HepG2 (cell line): ENCODE data around the gene DUS1L. TPM values are rescaled to one million over a fixed set of nuclear protein-coding genes. Genes with fewer than 3 reads are reported as not detected.

ENCODE experiments used
- ATAC-seq: fragments of 200-7000 bp; cut with Tn5 transposase; 3 replicates; pipeline ENCODE4 v1.9.1; 2020; ENCODE audit warnings: mild to moderate bottlenecking, moderate library complexity
- BruUV-seq: library from RNA; stranded (reverse); fragments of 400-500 nt; replicated peaks from 2 replicates; lab custom pipeline; 2021; lab: Mats Ljungman, UMichigan
- CTCF ChIA-PET: fragments of 300-600 bp; formaldehyde crosslinking; extraction: SDS; loops from one replicate; lab custom pipeline; 2021; ENCODE audit warnings: low total read pairs, inconsistent platforms, low intra/inter-chr PET ratio; lab: Yijun Ruan, JAX
- POLR2A ChIA-PET: fragments of 350-600 bp; sonication (Branson Sonifier 250); formaldehyde crosslinking; loops from one replicate; lab custom pipeline; 2020; ENCODE audit warnings: antibody characterized with exemption, inconsistent platforms; lab: Yijun Ruan, JAX
- DNase-seq: peaks from one replicate; pipeline ENCODE4 v3.0.0-alpha.2; 2015; ENCODE audit warnings: low spot score
- FAIRE-seq: peaks from 3 replicates; lab custom pipeline; 2011; peaks lifted over from hg19 to GRCh38; lab: Jason Lieb, UNC
- H2AFZ ChIP-seq: one replicate; pipeline ENCODE4 v1.6.1; 2011; ENCODE audit warnings: low read length, inconsistent platforms
- H3K27ac ChIP-seq: fragments of 300-600 bp; 3 replicates; pipeline ENCODE4 v1.8.0; 2011; ENCODE audit warnings: mixed run types, mild to moderate bottlenecking, mixed read lengths, low read length, inconsistent platforms; ENCODE audit not compliant: insufficient read depth; ENCODE audit errors: extremely low read length
- H3K27me3 ChIP-seq, 2 experiments: fragments of 200-600 bp in 1 of 2; 2 replicates in 1 of 2; 3 replicates in 1 of 2; pipeline versions ENCODE4 v1.6.0 to v1.8.0; 2011; ENCODE audit warnings: low read length in 2 of 2, mild to moderate bottlenecking in 2 of 2, moderate library complexity in 2 of 2, inconsistent platforms in 1 of 2; ENCODE audit not compliant: insufficient read depth in 2 of 2, control insufficient read depth in 1 of 2
- H3K36me3 ChIP-seq, 2 experiments: fragments of 200-600 bp in 1 of 2; replicated peaks in 1 of 2; 2 replicates in 1 of 2; 3 replicates in 1 of 2; pipeline versions ENCODE4 v1.5.1 to v1.8.0; 2011; ENCODE audit warnings: low read length in 2 of 2, inconsistent platforms in 1 of 2; ENCODE audit not compliant: insufficient read depth in 2 of 2, control insufficient read depth in 1 of 2
- H3K4me1 ChIP-seq: 2 replicates; pipeline ENCODE4 v1.5.1; 2012; ENCODE audit warnings: low read length, inconsistent platforms; ENCODE audit not compliant: insufficient read depth
- H3K4me2 ChIP-seq: 2 replicates; pipeline ENCODE4 v1.6.0; 2011; ENCODE audit warnings: low read depth, low read length, inconsistent platforms
- H3K4me3 ChIP-seq, 3 experiments: fragments of 200-600 bp in 1 of 3; sonication (generic), shearing (Covaris generic) in 1 of 3; replicated peaks in 1 of 3; 2 replicates each; pipeline ENCODE4 v1.5.1; 2011 to 2016; ENCODE audit warnings: low read length in 3 of 3, inconsistent platforms in 2 of 3, low read depth in 2 of 3, mild to moderate bottlenecking in 2 of 3, control low read depth in 1 of 3, mixed read lengths in 1 of 3; ENCODE audit not compliant: insufficient read depth in 1 of 3
- H3K79me2 ChIP-seq: one replicate; pipeline ENCODE4 v1.6.1; 2011; ENCODE audit warnings: low read length, inconsistent platforms; ENCODE audit not compliant: insufficient read depth
- H3K9ac ChIP-seq: 2 replicates; pipeline ENCODE4 v1.6.0; 2011; ENCODE audit warnings: mild to moderate bottlenecking, low read depth, low read length, inconsistent platforms; ENCODE audit not compliant: insufficient read depth
- H3K9me3 ChIP-seq: 2 replicates; pipeline ENCODE4 v1.5.1; 2012; ENCODE audit warnings: mild to moderate bottlenecking, low read length
- H4K20me1 ChIP-seq: 2 replicates; pipeline ENCODE4 v1.6.0; 2011; ENCODE audit warnings: inconsistent platforms, mild to moderate bottlenecking, low read length, moderate library complexity; ENCODE audit not compliant: insufficient read depth
- CERS6 ChIP-seq: sonication (generic); formaldehyde crosslinking; IDR thresholded peaks from 2 replicates; pipeline ENCODE4 v1.5.0; 2020; ENCODE audit warnings: missing genetic modification reagents
- GLI4 ChIP-seq: sonication (generic); formaldehyde crosslinking; IDR thresholded peaks from 2 replicates; pipeline ENCODE4 v1.5.1; 2020; ENCODE audit warnings: missing genetic modification reagents, mild to moderate bottlenecking, moderate library complexity, borderline replicate concordance
- HES4 ChIP-seq: sonication (generic); formaldehyde crosslinking; IDR thresholded peaks from 2 replicates; pipeline ENCODE4 v1.9.0; 2021; ENCODE audit warnings: mild to moderate bottlenecking, missing genetic modification reagents, borderline replicate concordance
- HMGXB3 ChIP-seq: sonication (generic); formaldehyde crosslinking; IDR thresholded peaks from 2 replicates; pipeline ENCODE4 v1.4.0; 2020; ENCODE audit warnings: missing genetic modification reagents, borderline replicate concordance
- HNRNPUL1 ChIP-seq: fragments of 200-400 bp; formaldehyde crosslinking; IDR thresholded peaks from 2 replicates; pipeline ENCODE4 v1.6.1; 2017; ENCODE audit warnings: low read depth, mild to moderate bottlenecking, low read length, moderate library complexity
- IRF1 ChIP-seq: sonication (generic); formaldehyde crosslinking; IDR thresholded peaks from 2 replicates; pipeline ENCODE4 v1.4.0; 2020; ENCODE audit warnings: low read depth, mild to moderate bottlenecking, missing genetic modification reagents
- PHF8 ChIP-seq: sonication (generic); formaldehyde crosslinking; IDR thresholded peaks from 2 replicates; pipeline ENCODE4 v1.5.0; 2020; ENCODE audit warnings: missing genetic modification reagents
- SYNCRIP ChIP-seq: fragments of 200-400 bp; formaldehyde crosslinking; IDR thresholded peaks from 2 replicates; pipeline ENCODE4 v1.6.1; 2018; ENCODE audit warnings: mild to moderate bottlenecking, low read depth, low read length; ENCODE audit not compliant: insufficient read depth
- TGIF2 ChIP-seq: IDR thresholded peaks from 2 replicates; pipeline ENCODE4 v1.6.1; 2016; ENCODE audit warnings: control low read depth, missing compliant biosample characterization
- TMF1 ChIP-seq: sonication (generic); formaldehyde crosslinking; IDR thresholded peaks from 2 replicates; pipeline ENCODE4 v1.8.1; 2022; ENCODE audit warnings: low read depth, missing genetic modification reagents
- ZNF333 ChIP-seq: sonication (generic); formaldehyde crosslinking; IDR thresholded peaks from 2 replicates; pipeline ENCODE4 v1.4.0; 2020; ENCODE audit warnings: mild to moderate bottlenecking, missing genetic modification reagents, borderline replicate concordance
- ZNF619 ChIP-seq: sonication (generic); formaldehyde crosslinking; IDR thresholded peaks from 2 replicates; pipeline ENCODE4 v1.4.0; 2020; ENCODE audit warnings: mild to moderate bottlenecking, missing genetic modification reagents
- ZNF883 ChIP-seq: sonication (generic); formaldehyde crosslinking; IDR thresholded peaks from 2 replicates; pipeline ENCODE4 v1.5.1; 2020; ENCODE audit warnings: mild to moderate bottlenecking, missing genetic modification reagents; ENCODE audit errors: not compliant biosample characterization
- WGBS: methylation state at CpG from one replicate; pipeline ENCODE4 v1.1.6; 2017; ENCODE audit warnings: low lambda C conversion rate; 5-methylcytosine and 5-hydroxymethylcytosine counted together
- in situ Hi-C: cut with HindIII; loops from 2 replicates; pipeline ENCODE4 v1.10.0; 2017; ENCODE audit warnings: low pct_unique_long_range_greater_than_20kb; ENCODE audit not compliant: extremely low pct_ligation_motif_present
- intact Hi-C: fragments of 100-400 bp; cut with micrococcal nuclease; formaldehyde crosslinking; loops from one replicate; pipeline ENCODE4 v1.10.0; 2022; ENCODE audit not compliant: unreplicated experiment
- polyA plus RNA-seq, 8 experiments: library from polyadenylated mRNA; depleted of rRNA in 3 of 8; stranded (reverse) in 7 of 8; unstranded in 1 of 8; fragments of >200 nt; fragmentation: Illumina TruSeq in 4 of 8; extraction: Trizol in 4 of 8; gene quantifications; 2 replicates each; pipeline versions ENCODE4 v1.2.1 to v1.2.3, GENCODE V29; 2011 to 2016; ENCODE audit warnings: low read depth in 4 of 8, missing spikeins in 1 of 8, mixed read lengths in 1 of 8; ENCODE audit not compliant: insufficient read depth in 1 of 8
- total RNA-seq, 5 experiments: library from RNA; depleted of rRNA; stranded (reverse); fragments of >200 nt; fragmentation: Illumina TruSeq; extraction: Trizol; gene quantifications; 2 replicates each; pipeline ENCODE4 v1.2.3, GENCODE V29; 2016; ENCODE audit warnings: low read depth in 1 of 5
- TF ChIP-seq, protein P1 (sequence below): IDR thresholded peaks from 2 replicates; pipeline ENCODE4 v1.6.1; 2016; ENCODE audit warnings: missing genetic modification reagents, missing compliant biosample characterization

Gene DUS1L
- total and polyA plus RNA-seq, 2 of the 13 experiments (the other 11 are each of a cell fraction or from before 2014, with no cell fraction given): 81.0 to 109 TPM

DNA sequence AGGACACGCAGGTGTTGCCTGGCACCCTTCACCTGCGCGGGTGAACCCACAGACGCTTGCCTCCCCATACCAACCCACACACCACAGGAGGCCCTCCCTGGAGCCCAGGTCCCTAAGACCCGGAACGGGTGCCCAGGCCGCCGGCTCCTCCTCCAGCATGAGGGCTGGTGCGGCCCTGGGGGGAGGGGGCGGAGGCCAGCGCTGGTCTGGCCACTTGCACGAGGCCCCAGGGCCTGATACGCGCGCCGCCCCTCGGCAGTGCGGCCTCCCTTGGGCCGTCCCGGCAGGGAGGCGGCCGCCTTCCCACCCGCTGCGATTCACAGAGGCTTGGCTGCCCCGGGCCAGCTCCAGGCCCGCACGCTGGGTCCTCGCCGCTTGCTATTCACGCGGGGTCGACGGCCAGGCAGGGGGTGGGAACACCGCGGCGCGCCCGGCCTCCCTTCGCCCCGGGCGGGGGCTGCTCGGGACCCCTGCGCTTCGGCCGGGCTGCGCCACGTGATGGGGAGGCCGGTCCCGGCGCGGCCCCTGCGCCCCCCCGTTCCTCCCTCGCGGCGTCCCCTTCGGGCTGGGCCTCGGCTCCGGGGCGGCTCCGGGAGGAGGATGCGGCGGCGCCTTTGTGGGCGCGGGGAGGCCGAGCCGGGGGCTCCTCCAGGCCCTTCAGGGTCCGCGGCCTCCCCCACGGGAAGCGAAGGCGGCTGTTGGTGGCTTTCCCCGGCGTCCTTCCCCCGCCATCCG, 31.7 kb upstream of the DUS1L start:
- TSS peak; percentile 53 for BruUV-seq
- TF ChIP-seq ZNF883 (CRISPR knock-in tag): peak; percentile 32
- TF ChIP-seq TMF1: peak; percentile 39; the same call in 1 of the 2 replicates
- TF ChIP-seq PHF8 (CRISPR knock-in tag): peak; percentile 72
- TF ChIP-seq CERS6 (CRISPR knock-in tag): no peak; the same call in 1 of the 2 replicates
- no peak for TF ChIP-seq HMGXB3 (CRISPR knock-in tag)
- no peak for TF ChIP-seq HNRNPUL1
- TF ChIP-seq TGIF2 (CRISPR knock-in tag): no peak; the same call in 1 of the 2 replicates
- no peak for TF ChIP-seq GLI4
- TF ChIP-seq, protein P1, sequence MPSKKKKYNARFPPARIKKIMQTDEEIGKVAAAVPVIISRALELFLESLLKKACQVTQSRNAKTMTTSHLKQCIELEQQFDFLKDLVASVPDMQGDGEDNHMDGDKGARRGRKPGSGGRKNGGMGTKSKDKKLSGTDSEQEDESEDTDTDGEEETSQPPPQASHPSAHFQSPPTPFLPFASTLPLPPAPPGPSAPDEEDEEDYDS (CRISPR knock-in tag): no peak
- no peak for TF ChIP-seq SYNCRIP
- TF ChIP-seq ZNF619 (CRISPR knock-in tag): peak; percentile 50; the same call in 1 of the 2 replicates
- TF ChIP-seq ZNF333 (CRISPR knock-in tag): 0 out of 2 replicates have a peak, but pooled peaks have one; percentile 46
- peak; percentile 46; the same call in 1 of the 2 replicates for TF ChIP-seq HES4
- TF ChIP-seq IRF1 (CRISPR knock-in tag): 0 out of 2 replicates have a peak, but pooled peaks have one; percentile 15

More for the DNA sequence above, 31.7 kb upstream of the DUS1L start:
- Histone ChIP-seq H2AFZ (no peak overlapping the region), H4K20me1 (peaks cover 40% of the 10 kb centered on the region), H3K4me3 (peak overlapping the region; percentile 72 to 96 (median 86)), H3K4me2 (peak overlapping the region; percentile 98), H3K79me2 (peaks cover 54% of the 10 kb centered on the region), H3K27ac (peak overlapping the region; percentile 89), H3K9ac (peak overlapping the region; percentile 98), H3K9me3 (no peaks in the 10 kb centered on the region), H3K27me3 (no peaks in the 10 kb centered on the region; a peak in 1 of 5 replicates), H3K36me3 (peaks cover 25 to 36% of the 10 kb centered on the region in 2 experiments), H3K4me1 (peaks cover 72% of the 10 kb centered on the region)
- ATAC-seq (peak; percentile 6), DNase-seq (no peak), FAIRE-seq (no peak)
- in situ Hi-C loops (no loop called here), intact Hi-C loops (loop anchor here (5.0 to 10.0 kb wide), 2 partner anchors 45 to 123 kb away; partner anchors contain the start of genes ASPSCR1, GPS1 and RFNG)
- WGBS: 1% methylated on average over 20 of the region's 77 CpGs
- CTCF ChIA-PET: no interaction called here
- POLR2A ChIA-PET: interaction anchor here (0.9 to 3.2 kb wide), 11 partner anchors 9 to 362 kb away, joined by 3 to 32 read pairs (median 5); partner anchors contain the start of genes CENPX, DCXR, LRRC45 and MCRIP1
